Measurements from ENCODE around the gene BEAN1.

DNA sequence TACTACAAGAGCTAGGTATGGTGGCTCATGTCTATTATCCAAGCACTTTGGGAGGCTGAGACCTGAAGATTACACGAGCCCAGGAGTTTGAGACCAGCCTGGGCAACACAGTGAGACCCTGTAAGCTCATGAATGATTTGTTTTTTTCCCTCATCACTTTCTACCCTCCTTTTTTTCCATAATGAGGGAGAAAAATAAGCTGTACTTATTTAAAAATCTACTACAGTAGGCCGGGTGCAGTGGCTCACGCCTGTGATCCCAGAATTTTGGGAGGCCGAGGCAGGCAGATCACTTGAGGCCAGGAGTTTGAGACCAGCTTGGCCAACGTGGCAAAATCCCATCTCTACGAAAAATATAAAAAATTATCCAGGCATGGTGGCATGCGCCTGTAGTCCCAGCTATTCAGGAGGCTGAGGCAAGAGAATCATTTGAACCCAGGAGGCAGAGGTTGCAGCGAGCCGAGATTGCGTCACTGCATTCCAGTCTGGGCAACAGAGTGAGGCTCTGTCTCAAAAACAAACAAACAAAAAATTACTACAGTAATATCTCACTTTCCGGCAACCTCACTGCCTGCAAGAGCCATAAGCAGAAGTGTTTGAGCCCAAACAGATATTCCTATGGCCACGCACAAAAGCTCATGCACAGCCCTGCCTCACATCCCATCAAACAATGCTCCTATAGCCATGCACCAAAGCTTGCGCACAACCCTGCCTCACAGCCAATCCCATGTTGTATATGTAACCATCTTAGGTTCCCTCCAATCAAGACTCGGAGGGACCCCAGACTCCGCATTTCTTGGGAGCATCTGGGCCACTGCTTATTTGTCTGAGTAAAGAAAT is 85.4 kb downstream of the BEAN1 start:
- TF ChIP-seq, protein P1, sequence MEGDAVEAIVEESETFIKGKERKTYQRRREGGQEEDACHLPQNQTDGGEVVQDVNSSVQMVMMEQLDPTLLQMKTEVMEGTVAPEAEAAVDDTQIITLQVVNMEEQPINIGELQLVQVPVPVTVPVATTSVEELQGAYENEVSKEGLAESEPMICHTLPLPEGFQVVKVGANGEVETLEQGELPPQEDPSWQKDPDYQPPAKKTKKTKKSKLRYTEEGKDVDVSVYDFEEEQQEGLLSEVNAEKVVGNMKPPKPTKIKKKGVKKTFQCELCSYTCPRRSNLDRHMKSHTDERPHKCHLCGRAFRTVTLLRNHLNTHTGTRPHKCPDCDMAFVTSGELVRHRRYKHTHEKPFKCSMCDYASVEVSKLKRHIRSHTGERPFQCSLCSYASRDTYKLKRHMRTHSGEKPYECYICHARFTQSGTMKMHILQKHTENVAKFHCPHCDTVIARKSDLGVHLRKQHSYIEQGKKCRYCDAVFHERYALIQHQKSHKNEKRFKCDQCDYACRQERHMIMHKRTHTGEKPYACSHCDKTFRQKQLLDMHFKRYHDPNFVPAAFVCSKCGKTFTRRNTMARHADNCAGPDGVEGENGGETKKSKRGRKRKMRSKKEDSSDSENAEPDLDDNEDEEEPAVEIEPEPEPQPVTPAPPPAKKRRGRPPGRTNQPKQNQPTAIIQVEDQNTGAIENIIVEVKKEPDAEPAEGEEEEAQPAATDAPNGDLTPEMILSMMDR (IDR thresholded peaks at IDR 0.05), result no peak
- TF ChIP-seq POLR2A (IDR thresholded peaks at IDR 0.05), result no peak
